GM19193 (cell line): ENCODE results near the gene NFATC1.
A peak's percentile ranks its signal among the peaks of the same experiment; 100 is the strongest.

Source experiments
- POLR2A ChIP-seq: IDR thresholded peaks from 4 replicates; pipeline ENCODE4 v1.6.1; 2011; ENCODE audit not compliant: insufficient read depth, insufficient read length; ENCODE audit errors: extremely low read depth

Gene NFATC1

GRCh38 chr18:79466591-79466990 is 70.9 kb downstream of the NFATC1 start:
- TF ChIP-seq POLR2A: no peak

- TF ChIP-seq POLR2A: no peak
Measured at GRCh38 chr18:79467126-79467525, 71.4 kb downstream of the NFATC1 start.

GRCh38 chr18:79468119-79468789 is 72.5 kb downstream of the NFATC1 start:
- no peak for TF ChIP-seq POLR2A

- TF ChIP-seq POLR2A: no peak
Measured at GRCh38 chr18:79469309-79469708, 73.6 kb downstream of the NFATC1 start.

GRCh38 chr18:79469751-79470505 is 74.2 kb downstream of the NFATC1 start:
- TF ChIP-seq POLR2A: no peak

GRCh38 chr18:79470547-79470946 is 74.8 kb downstream of the NFATC1 start:
- TF ChIP-seq POLR2A: no peak

- TF ChIP-seq POLR2A: no peak
Measured at GRCh38 chr18:79471046-79471445, 75.3 kb downstream of the NFATC1 start.

GRCh38 chr18:79471597-79471996 is 75.9 kb downstream of the NFATC1 start:
- peak; percentile 8 for TF ChIP-seq POLR2A

GRCh38 chr18:79472176-79472575 is 76.4 kb downstream of the NFATC1 start:
- no peak for TF ChIP-seq POLR2A

GRCh38 chr18:79472946-79473345 is 77.2 kb downstream of the NFATC1 start:
- no peak for TF ChIP-seq POLR2A

- TF ChIP-seq POLR2A: no peak
Measured at GRCh38 chr18:79476031-79476917, 80.5 kb downstream of the NFATC1 start.

GRCh38 chr18:79476918-79477571 is 81.3 kb downstream of the NFATC1 start:
- no peak for TF ChIP-seq POLR2A

- no peak for TF ChIP-seq POLR2A
Measured at GRCh38 chr18:79477711-79478483, 82.2 kb downstream of the NFATC1 start.

GRCh38 chr18:79478484-79479115 is 82.9 kb downstream of the NFATC1 start:
- TF ChIP-seq POLR2A: no peak
